Panc1 (cell line): ENCODE results near the gene DNM3.

Experiments used
- POLR2AphosphoS5 ChIP-seq: IDR thresholded peaks from 2 replicates; pipeline ENCODE4 v1.6.1; 2012; ENCODE audit warnings: mild to moderate bottlenecking, low read depth, low read length, moderate library complexity
- SIN3A ChIP-seq: IDR thresholded peaks from 2 replicates; pipeline ENCODE4 v1.6.1; 2012; ENCODE audit warnings: low read depth, mild to moderate bottlenecking, low read length, moderate library complexity, borderline replicate concordance; ENCODE audit not compliant: insufficient read depth
- TF ChIP-seq, protein P1 (sequence below): fragments of 450-650 bp; IDR thresholded peaks from 2 replicates; pipeline ENCODE4 v1.5.1; 2017; ENCODE audit warnings: mild to moderate bottlenecking

DNA sequence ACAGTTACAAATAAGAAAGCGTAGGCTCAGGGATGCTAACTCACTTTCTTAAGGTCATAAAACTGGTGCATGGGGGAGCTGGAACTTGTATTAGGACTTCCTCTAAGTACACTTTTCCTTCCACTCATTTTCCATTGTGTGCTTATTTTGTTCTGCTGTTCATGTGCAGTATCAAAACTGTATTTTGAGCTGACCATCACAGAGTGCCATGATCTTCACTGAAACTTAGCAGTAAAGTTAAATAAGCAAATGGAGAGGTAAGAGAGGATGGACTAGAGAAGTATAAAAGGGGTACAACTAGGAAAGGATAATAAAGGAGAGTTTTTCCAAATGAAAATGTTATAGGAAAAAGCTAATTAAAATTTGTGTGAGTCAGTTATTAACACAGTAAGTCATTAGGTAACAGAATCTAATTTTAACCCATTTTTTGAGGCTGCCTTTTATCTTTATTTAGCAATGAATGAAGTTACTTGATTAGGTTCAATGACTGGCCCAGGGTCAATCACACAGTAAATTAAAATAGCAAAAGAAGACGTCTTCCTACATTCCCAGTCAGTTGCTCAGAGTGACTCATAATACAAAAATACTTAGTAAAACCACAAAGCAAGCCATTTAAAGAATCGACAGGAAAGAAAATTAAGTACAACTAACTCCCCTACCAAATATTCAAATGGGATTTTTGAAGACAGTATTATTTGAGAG lies 413.4 kb downstream of the DNM3 start:
- TF ChIP-seq, protein P1, sequence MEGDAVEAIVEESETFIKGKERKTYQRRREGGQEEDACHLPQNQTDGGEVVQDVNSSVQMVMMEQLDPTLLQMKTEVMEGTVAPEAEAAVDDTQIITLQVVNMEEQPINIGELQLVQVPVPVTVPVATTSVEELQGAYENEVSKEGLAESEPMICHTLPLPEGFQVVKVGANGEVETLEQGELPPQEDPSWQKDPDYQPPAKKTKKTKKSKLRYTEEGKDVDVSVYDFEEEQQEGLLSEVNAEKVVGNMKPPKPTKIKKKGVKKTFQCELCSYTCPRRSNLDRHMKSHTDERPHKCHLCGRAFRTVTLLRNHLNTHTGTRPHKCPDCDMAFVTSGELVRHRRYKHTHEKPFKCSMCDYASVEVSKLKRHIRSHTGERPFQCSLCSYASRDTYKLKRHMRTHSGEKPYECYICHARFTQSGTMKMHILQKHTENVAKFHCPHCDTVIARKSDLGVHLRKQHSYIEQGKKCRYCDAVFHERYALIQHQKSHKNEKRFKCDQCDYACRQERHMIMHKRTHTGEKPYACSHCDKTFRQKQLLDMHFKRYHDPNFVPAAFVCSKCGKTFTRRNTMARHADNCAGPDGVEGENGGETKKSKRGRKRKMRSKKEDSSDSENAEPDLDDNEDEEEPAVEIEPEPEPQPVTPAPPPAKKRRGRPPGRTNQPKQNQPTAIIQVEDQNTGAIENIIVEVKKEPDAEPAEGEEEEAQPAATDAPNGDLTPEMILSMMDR = no peak
- TF ChIP-seq SIN3A = no peak
- TF ChIP-seq POLR2AphosphoS5 = peak; percentile 39; the same call in 1 of the 2 replicates
